ENCODE results near the gene DDX42. TPM values are rescaled to one million over a fixed set of nuclear protein-coding genes. Genes with fewer than 3 reads are reported as not detected.
"Not testable (repeated sequence)": the region's sequence is repeated elsewhere in the genome, so short reads cannot be mapped to it uniquely, and the experiment has no call there.

The DDX42 gene
- total RNA-seq, 1 donor from 2014 or later = 51.7 TPM

DNA sequence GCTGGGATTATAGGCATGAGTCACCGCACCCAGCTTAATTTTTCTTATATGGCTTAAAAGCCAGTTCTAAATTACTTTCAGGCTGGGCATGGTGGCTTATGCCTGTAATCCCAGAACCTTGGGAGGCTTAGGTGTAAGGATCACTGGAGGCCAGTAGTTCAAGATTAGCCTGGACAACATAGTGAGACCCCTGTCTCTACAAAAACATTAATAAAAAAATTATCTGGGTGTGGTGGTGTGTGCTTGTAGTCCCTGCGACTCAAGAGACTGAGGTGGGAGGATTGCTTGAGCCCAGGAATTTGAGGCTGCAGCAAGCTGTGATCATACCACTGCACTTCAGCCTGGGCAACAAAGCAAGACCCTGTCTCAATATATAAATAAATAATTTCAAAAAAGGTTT is 79.3 kb downstream of the DDX42 start:
- Histone ChIP-seq H3K27me3 (ENCODE audit: low read depth) (no peaks in the 10 kb centered on the region), H3K9me3 (replicated peaks) (no peaks in the 10 kb centered on the region), H3K36me3 (no peaks in the 10 kb centered on the region), H3K4me3 (no peak overlapping the region), H3K4me1 (peaks cover 10% of the 10 kb centered on the region), H3K27ac (replicated peaks) (no peak overlapping the region)
- TF ChIP-seq, protein P1, sequence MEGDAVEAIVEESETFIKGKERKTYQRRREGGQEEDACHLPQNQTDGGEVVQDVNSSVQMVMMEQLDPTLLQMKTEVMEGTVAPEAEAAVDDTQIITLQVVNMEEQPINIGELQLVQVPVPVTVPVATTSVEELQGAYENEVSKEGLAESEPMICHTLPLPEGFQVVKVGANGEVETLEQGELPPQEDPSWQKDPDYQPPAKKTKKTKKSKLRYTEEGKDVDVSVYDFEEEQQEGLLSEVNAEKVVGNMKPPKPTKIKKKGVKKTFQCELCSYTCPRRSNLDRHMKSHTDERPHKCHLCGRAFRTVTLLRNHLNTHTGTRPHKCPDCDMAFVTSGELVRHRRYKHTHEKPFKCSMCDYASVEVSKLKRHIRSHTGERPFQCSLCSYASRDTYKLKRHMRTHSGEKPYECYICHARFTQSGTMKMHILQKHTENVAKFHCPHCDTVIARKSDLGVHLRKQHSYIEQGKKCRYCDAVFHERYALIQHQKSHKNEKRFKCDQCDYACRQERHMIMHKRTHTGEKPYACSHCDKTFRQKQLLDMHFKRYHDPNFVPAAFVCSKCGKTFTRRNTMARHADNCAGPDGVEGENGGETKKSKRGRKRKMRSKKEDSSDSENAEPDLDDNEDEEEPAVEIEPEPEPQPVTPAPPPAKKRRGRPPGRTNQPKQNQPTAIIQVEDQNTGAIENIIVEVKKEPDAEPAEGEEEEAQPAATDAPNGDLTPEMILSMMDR (IDR thresholded peaks at IDR 0.05; ENCODE audit: borderline replicate concordance) = no peak
- DNase-seq = no peak
- intact Hi-C loops (cut with micrococcal nuclease) = no loop called here

DNA sequence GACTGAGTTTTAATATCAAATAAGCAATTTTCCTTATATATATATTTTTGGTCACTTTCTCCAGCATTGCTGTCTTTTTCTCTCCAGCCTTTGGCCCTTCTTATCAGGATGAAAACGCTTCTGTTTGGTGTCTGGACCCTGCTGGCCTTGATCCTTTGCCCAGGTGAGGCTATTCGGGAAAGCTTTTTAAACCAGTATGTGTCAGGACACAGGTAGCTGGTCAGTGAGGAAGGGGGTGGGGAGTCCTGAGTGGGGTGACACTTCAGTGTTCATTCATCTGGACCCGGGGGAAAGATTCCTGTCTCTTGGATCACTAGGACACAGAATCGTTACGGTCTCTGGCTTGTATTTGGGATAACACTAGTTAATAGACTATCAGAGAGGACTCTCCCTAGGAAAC is 80.7 kb downstream of the DDX42 start:
- Histone ChIP-seq H3K9me3 (replicated peaks) (no peaks in the 10 kb centered on the region), H3K27me3 (ENCODE audit: low read depth) (no peaks in the 10 kb centered on the region), H3K4me3 (no peak overlapping the region), H3K4me1 (no peaks in the 10 kb centered on the region), H3K27ac (replicated peaks) (no peak overlapping the region), H3K36me3 (no peaks in the 10 kb centered on the region)
- intact Hi-C loops (cut with micrococcal nuclease) = no loop called here
- no peak for DNase-seq
- TF ChIP-seq, protein P1 (IDR thresholded peaks at IDR 0.05; ENCODE audit: borderline replicate concordance) = no peak

DNA sequence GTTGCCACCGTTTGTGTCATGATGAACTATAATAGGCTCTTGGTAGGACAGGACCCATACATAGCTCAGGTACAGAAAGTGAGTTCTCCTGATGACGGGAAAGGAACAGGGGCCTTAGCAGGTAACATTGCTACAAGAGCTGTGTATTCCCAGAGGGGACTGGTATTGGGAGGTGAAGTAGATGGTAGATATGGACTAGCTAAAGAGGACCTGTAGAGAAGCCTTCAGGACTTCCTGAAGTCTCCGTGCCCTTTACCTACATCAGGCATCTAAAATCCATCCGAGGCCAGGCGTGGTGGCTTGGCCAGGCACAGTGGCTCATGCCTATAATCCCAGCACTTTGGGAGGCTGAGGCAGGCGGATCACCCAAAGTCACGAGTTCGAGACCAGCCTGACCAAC is 81.2 kb downstream of the DDX42 start:
- intact Hi-C loops (cut with micrococcal nuclease) = no loop called here
- Histone ChIP-seq H3K27me3 (ENCODE audit: low read depth) (no peaks in the 10 kb centered on the region), H3K36me3 (no peaks in the 10 kb centered on the region), H3K4me1 (no peaks in the 10 kb centered on the region), H3K4me3 (no peak overlapping the region), H3K9me3 (replicated peaks) (no peaks in the 10 kb centered on the region), H3K27ac (replicated peaks) (no peak overlapping the region)
- TF ChIP-seq, protein P1 (IDR thresholded peaks at IDR 0.05; ENCODE audit: borderline replicate concordance) = no peak
- DNase-seq = no peak

DNA sequence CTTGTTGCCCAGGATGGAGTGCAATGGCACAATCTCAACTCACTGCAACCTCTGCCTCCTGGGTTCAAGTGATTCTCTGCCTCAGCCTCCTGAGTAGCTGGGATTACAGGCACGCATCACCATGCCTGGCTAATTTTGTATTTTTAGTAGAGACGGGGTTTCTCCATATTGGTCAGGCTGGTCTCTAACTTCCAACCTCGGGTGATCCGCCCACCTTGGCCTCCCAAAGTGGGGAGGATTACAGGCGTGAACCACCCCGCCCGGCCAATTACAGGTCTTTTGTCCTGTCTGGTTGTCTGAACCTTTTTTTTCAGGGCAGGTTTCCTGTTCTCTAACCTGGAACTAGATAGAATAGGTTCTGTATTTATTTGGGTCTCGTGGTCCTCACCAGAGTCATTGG is 82.5 kb downstream of the DDX42 start:
- H3K36me3 ChIP-seq; H3K27me3 ChIP-seq (ENCODE audit: low read depth); H3K27ac ChIP-seq (replicated peaks); intact Hi-C loops (cut with micrococcal nuclease); H3K4me3 ChIP-seq; H3K9me3 ChIP-seq (replicated peaks); H3K4me1 ChIP-seq; DNase-seq: not testable (repeated sequence)

DNA sequence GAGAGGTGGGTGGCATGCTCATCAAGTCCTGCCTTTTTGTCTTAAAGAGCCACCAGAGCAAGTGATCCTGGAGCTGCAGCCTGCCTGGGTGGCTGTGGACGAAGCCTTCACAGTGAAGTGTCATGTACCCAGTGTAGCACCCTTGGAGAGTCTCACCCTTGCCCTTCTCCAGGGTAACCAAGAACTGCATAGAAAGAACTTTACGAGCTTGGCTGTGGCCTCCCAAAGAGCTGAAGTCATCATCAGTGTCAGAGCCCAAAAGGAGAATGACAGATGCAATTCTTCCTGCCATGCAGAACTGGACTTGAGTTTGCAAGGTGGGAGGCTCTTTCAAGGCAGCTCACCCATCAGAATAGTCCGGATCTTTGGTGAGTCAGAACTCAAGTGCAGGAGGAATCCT is 85.3 kb downstream of the DDX42 start:
- Histone ChIP-seq H3K27ac (replicated peaks) (no peak overlapping the region), H3K36me3 (no peaks in the 10 kb centered on the region), H3K27me3 (ENCODE audit: low read depth) (no peaks in the 10 kb centered on the region), H3K9me3 (replicated peaks) (no peaks in the 10 kb centered on the region), H3K4me1 (no peaks in the 10 kb centered on the region), H3K4me3 (no peak overlapping the region)
- DNase-seq = no peak
- intact Hi-C loops (cut with micrococcal nuclease) = no loop called here
- TF ChIP-seq, protein P1 (IDR thresholded peaks at IDR 0.05; ENCODE audit: borderline replicate concordance) = no peak

DNA sequence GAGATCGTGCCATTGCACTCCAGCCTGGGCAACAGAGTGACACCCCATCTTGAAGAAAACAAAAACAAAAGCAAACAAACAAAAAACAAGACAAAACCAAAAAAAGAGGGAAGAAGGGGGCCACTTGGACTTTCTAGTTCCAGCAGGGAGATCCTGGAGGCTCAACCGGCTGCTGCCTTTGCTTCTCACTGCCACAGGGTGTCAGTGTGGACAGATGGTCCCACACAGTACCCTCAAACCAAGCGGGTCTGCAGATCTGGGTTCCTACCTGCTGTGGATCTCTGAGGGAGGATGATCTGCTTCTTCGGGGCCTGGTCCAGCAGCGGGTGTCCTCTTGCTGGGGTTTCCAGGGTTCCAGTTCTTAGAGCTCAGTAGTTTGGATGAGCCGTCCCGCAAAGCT is 92.7 kb downstream of the DDX42 start:
- H3K4me3 ChIP-seq; H3K27ac ChIP-seq (replicated peaks); H3K4me1 ChIP-seq; intact Hi-C loops (cut with micrococcal nuclease); DNase-seq; H3K27me3 ChIP-seq (ENCODE audit: low read depth); H3K36me3 ChIP-seq; H3K9me3 ChIP-seq (replicated peaks): not testable (repeated sequence)

Other genes with a start within 250 kb of the DDX42 start
- 45.7 TPM for gene DCAF7, start 223.7 kb upstream of the DDX42 start, total RNA-seq
- gene TACO1, start 173.3 kb upstream of the DDX42 start, total RNA-seq = 44.7 TPM
- gene MAP3K3, start 151.8 kb upstream of the DDX42 start, total RNA-seq = 41.3 TPM
- 2.7 TPM for gene LIMD2, start 74.0 kb upstream of the DDX42 start, total RNA-seq
- 14.6 TPM for gene STRADA, start 32.4 kb upstream of the DDX42 start, total RNA-seq
- 79.6 TPM for gene CCDC47, start 573 bp upstream of the DDX42 start, total RNA-seq
- 115 TPM for gene PSMC5, start 53.3 kb downstream of the DDX42 start, total RNA-seq
- gene FTSJ3, start 53.5 kb downstream of the DDX42 start, total RNA-seq = 36.7 TPM
- 21.0 TPM for gene SMARCD2, start 68.5 kb downstream of the DDX42 start, total RNA-seq
- not detected for gene CSH2, start 99.5 kb downstream of the DDX42 start, total RNA-seq
- gene GH2, start 107.8 kb downstream of the DDX42 start, total RNA-seq = not detected
- gene CSH1, start 122.4 kb downstream of the DDX42 start, total RNA-seq = not detected
- gene CSHL1, start 137.1 kb downstream of the DDX42 start, total RNA-seq = not detected
- gene GH1, start 144.7 kb downstream of the DDX42 start, total RNA-seq = not detected
- gene CD79B, start 158.2 kb downstream of the DDX42 start, total RNA-seq = 4.6 TPM
- 1.2 TPM for gene SCN4A, start 198.7 kb downstream of the DDX42 start, total RNA-seq
- not detected for gene PRR29, start 224.2 kb downstream of the DDX42 start, total RNA-seq
- 28.2 TPM for gene ICAM2, start 246.5 kb downstream of the DDX42 start, total RNA-seq

All from left ventricle myocardium inferior (tissue), 1 donor.